Peyer's patch (tissue), 4 donors: ENCODE results near the gene APC.

ENCODE experiments used
- CTCF ChIP-seq, 6 experiments: fragments of 450-650 bp in 4 of 6; fragments of 200-600 bp in 2 of 6; sonication (generic) in 1 of 6; IDR thresholded peaks; one replicate each; pipeline ENCODE4 v1.5.1; 2017 to 2019; ENCODE audit warnings: antibody characterized with exemption in 6 of 6, mild to moderate bottlenecking in 3 of 6, moderate library complexity in 1 of 6
- POLR2A ChIP-seq, 2 donors: fragments of 450-650 bp; IDR thresholded peaks; one replicate each; pipeline ENCODE4 v1.5.1; 2017; ENCODE audit warnings: antibody characterized with exemption in 2 of 2, mild to moderate bottlenecking in 2 of 2, moderate library complexity in 2 of 2

GRCh38 chr5:112857866-112858265, 120.2 kb downstream of the APC start:
- no peak for TF ChIP-seq CTCF (IDR thresholded peaks at IDR 0.05)
- TF ChIP-seq POLR2A (IDR thresholded peaks at IDR 0.05): no peak
